HG02840 (cell line): ENCODE measurements around the gene GMCL1.

ENCODE experiments used
- ATAC-seq: cut with Tn5 transposase; IDR thresholded peaks from one replicate; pipeline ENCODE4 v1.9.1; 2021; ENCODE audit warnings: mild to moderate bottlenecking, moderate library complexity, moderate number of reproducible peaks; ENCODE audit not compliant: unreplicated experiment, low FRiP score

The GMCL1 gene

DNA sequence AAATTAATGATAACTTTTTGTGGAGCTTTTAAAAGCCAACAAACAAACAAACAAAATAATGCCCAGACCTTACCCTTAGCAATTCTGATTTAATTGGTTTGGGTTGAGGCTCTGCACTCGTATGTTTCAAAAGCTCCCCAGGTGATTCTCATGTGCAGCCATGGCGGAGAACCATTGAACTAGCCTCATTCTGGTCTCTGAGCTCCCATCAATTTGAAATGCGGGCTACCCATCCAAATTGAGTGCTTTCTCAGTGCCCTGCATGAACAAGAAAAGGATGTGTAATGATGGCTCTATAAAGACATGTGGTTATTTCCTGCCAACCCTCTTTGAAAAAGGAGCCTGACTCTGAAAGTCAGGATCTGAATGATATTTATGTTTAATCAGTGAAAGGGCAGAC is 93.7 kb downstream of the GMCL1 start:
- ATAC-seq = no peak

GRCh38 chr2:69926849-69927515 is 97.5 kb downstream of the GMCL1 start:
- ATAC-seq = no peak
